GM21717 (cell line): Measurements from ENCODE around the gene CABLES1.
"Not testable (repeated sequence)": the region's sequence is repeated elsewhere in the genome, so short reads cannot be mapped to it uniquely, and the experiment has no call there.

ENCODE experiments used
- ATAC-seq: cut with Tn5 transposase; IDR thresholded peaks from one replicate; pipeline ENCODE4 v1.9.1; 2021; ENCODE audit warnings: mild to moderate bottlenecking, moderate library complexity; ENCODE audit not compliant: unreplicated experiment

The CABLES1 gene

GRCh38 chr18:23281626-23282436 is 146.5 kb downstream of the CABLES1 start:
- no peak for ATAC-seq

- ATAC-seq = no peak
Observed at GRCh38 chr18:23282437-23282781, 147.1 kb downstream of the CABLES1 start.

- ATAC-seq = no peak
Observed at GRCh38 chr18:23283916-23284430, 148.7 kb downstream of the CABLES1 start.

GRCh38 chr18:23284629-23285028 is 149.3 kb downstream of the CABLES1 start:
- no peak for ATAC-seq

GRCh38 chr18:23285581-23285980 is 150.3 kb downstream of the CABLES1 start:
- not testable (repeated sequence) for ATAC-seq

GRCh38 chr18:23291456-23292205 is 156.3 kb downstream of the CABLES1 start:
- ATAC-seq = no peak

- ATAC-seq = no peak
Observed at GRCh38 chr18:23300231-23300805, 165.0 kb downstream of the CABLES1 start.

GRCh38 chr18:23301972-23302371 is 166.7 kb downstream of the CABLES1 start:
- no peak for ATAC-seq

GRCh38 chr18:23302511-23302850 is 167.2 kb downstream of the CABLES1 start:
- no peak for ATAC-seq

- ATAC-seq = no peak
Observed at GRCh38 chr18:23302851-23303527, 167.7 kb downstream of the CABLES1 start.

- no peak for ATAC-seq
Observed at GRCh38 chr18:23306822-23307221, 171.5 kb downstream of the CABLES1 start.

GRCh38 chr18:23307567-23308295 is 172.4 kb downstream of the CABLES1 start:
- no peak for ATAC-seq
